Right lung (tissue), 5 donors: ENCODE results near the gene AKAP12. TPM values are rescaled to one million over a fixed set of nuclear protein-coding genes. Genes with fewer than 3 reads are reported as not detected.
A peak's percentile ranks its signal among the peaks of the same experiment; 100 is the strongest.
"Not testable (repeated sequence)": the region's sequence is repeated elsewhere in the genome, so short reads cannot be mapped to it uniquely, and the experiment has no call there.

ENCODE experiments used
- DNase-seq, 2 donors: peaks; one replicate each; pipeline ENCODE4 v3.0.0-alpha.2; 2013
- polyA plus RNA-seq, 5 donors: library from polyadenylated mRNA; unstranded; fragments of 120-200 nt; gene quantifications; one replicate each; pipeline versions ENCODE4 v1.2.1 to v1.2.3, GENCODE V29; 2013; ENCODE audit warnings: inconsistent platforms in 1 of 5, low replicate concordance in 1 of 5; ENCODE audit not compliant: insufficient read length in 5 of 5, insufficient read depth in 1 of 5

Gene AKAP12
- polyA plus RNA-seq, 5 donors: 67.4 to 113 (median 109) TPM

- no peak for DNase-seq
Measured at GRCh38 chr6:151338651-151339200, 99.0 kb downstream of the AKAP12 start.

- DNase-seq: no peak
Measured at GRCh38 chr6:151339369-151339768, 99.6 kb downstream of the AKAP12 start.

GRCh38 chr6:151340219-151340978, 100.6 kb downstream of the AKAP12 start:
- DNase-seq: peak; percentile 52 to 55

GRCh38 chr6:151341476-151342195, 101.9 kb downstream of the AKAP12 start:
- no peak for DNase-seq

- not testable (repeated sequence) for DNase-seq
Measured at GRCh38 chr6:151342750-151343149, 103.0 kb downstream of the AKAP12 start.

GRCh38 chr6:151349651-151350270, 110.0 kb downstream of the AKAP12 start:
- DNase-seq: no peak

- DNase-seq: no peak
Measured at GRCh38 chr6:151350442-151351145, 110.8 kb downstream of the AKAP12 start.

- DNase-seq: no peak
Measured at GRCh38 chr6:151351146-151351700, 111.5 kb downstream of the AKAP12 start.

GRCh38 chr6:151351731-151352130, 112.0 kb downstream of the AKAP12 start:
- DNase-seq: no peak

GRCh38 chr6:151352410-151353396, 112.9 kb downstream of the AKAP12 start:
- DNase-seq: no peak

- DNase-seq: no peak
Measured at GRCh38 chr6:151353795-151354194, 114.0 kb downstream of the AKAP12 start.

- DNase-seq: not testable (repeated sequence)
Measured at GRCh38 chr6:151356983-151357382, 117.2 kb downstream of the AKAP12 start.

- no peak for DNase-seq
Measured at GRCh38 chr6:151357758-151358436, 118.1 kb downstream of the AKAP12 start.

GRCh38 chr6:151358475-151358874, 118.7 kb downstream of the AKAP12 start:
- no peak for DNase-seq

- no peak for DNase-seq
Measured at GRCh38 chr6:151359486-151359885, 119.7 kb downstream of the AKAP12 start.

- no peak for DNase-seq
Measured at GRCh38 chr6:151365233-151365632, 125.5 kb downstream of the AKAP12 start.

GRCh38 chr6:151370509-151371078, 130.8 kb downstream of the AKAP12 start:
- DNase-seq: no peak

GRCh38 chr6:151372164-151372563, 132.4 kb downstream of the AKAP12 start:
- DNase-seq: no peak

- no peak for DNase-seq
Measured at GRCh38 chr6:151374036-151374683, 134.4 kb downstream of the AKAP12 start.
